Subcutaneous abdominal adipose tissue (tissue), 5 donors: ENCODE data around the gene RPS6KA1.
A peak's percentile ranks its signal among the peaks of the same experiment; 100 is the strongest.
"Not testable (repeated sequence)": the region's sequence is repeated elsewhere in the genome, so short reads cannot be mapped to it uniquely, and the experiment has no call there.

Source experiments
- H3K27ac ChIP-seq: one replicate; pipeline ENCODE4 v1.7.0; 2013; ENCODE audit warnings: low read depth, mild to moderate bottlenecking, inconsistent platforms, low read length, moderate library complexity
- H3K27me3 ChIP-seq, 5 donors: one replicate each; pipeline ENCODE4 v1.7.0; 2013; ENCODE audit warnings: low read length in 5 of 5, inconsistent platforms in 1 of 5; ENCODE audit not compliant: control insufficient read depth in 5 of 5, insufficient read depth in 4 of 5
- H3K36me3 ChIP-seq, 5 donors: one replicate each; pipeline ENCODE4 v1.7.0; 2013; ENCODE audit warnings: low read length in 5 of 5; ENCODE audit not compliant: control insufficient read depth in 5 of 5, insufficient read depth in 5 of 5
- H3K4me1 ChIP-seq, 5 donors: one replicate each; pipeline ENCODE4 v1.7.0; 2013; ENCODE audit warnings: low read length in 5 of 5, mild to moderate bottlenecking in 3 of 5, moderate library complexity in 1 of 5; ENCODE audit not compliant: control insufficient read depth in 5 of 5, insufficient read depth in 5 of 5
- H3K4me3 ChIP-seq, 5 donors: one replicate each; pipeline ENCODE4 v1.7.0; 2013; ENCODE audit warnings: low read length in 5 of 5, low read depth in 1 of 5
- H3K9ac ChIP-seq, 5 donors: one replicate each; pipeline ENCODE4 v1.7.0; 2013; ENCODE audit warnings: low read length in 5 of 5, mild to moderate bottlenecking in 4 of 5, moderate library complexity in 3 of 5
- H3K9me3 ChIP-seq, 5 donors: one replicate each; pipeline ENCODE4 v1.7.0; 2013; ENCODE audit warnings: low read length in 5 of 5; ENCODE audit not compliant: control insufficient read depth in 5 of 5
- donor health status: healthy.
- donor health status: healthy.
- donor health status: healthy.
- donor health status: healthy.
- donor health status: healthy.

The RPS6KA1 gene

DNA sequence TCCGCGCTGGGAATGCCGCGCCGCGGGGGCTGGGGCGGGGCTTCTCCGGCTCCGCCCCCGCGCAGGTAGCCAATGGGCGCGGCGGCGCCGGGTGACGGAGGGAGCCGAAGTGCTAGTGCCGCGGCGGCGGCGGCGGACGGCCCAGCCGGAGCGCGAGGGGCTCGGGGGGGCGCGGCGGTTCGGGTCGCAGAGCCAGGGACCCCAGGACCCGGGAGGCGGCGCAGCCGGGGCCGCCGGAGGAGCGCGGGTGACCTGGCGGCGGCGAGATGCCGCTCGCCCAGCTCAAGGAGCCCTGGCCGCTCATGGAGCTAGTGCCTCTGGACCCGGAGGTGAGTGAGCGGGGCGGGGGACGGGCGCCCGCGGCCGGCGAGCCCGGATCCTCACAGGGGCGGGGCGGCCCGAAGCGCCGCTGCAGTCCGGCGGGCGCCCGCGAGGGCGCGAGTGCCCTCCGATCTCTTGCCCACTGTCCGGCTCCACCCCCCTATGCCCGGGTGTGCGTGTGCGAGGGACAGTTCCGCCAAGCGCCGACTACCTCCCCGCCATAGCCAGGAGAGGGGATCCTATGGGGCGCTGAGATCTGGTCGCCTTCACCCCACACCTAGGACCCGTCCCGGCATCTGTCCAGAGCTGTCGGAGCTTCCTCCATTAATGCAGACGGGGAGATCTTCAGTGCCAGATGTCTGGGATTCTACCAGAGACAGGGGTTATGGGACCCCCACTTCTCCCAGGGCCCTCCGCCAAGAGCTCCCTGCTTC, at the start of gene RPS6KA1:
Gene RPS6KA1 (plus strand): TSS at position 107 of the 755 bp plus-strand sequence. CDS start 160 bp downstream, at position 267.
- H3K9ac ChIP-seq: peak within 1 kb of the TSS in 4 of 5 donors; percentile 66 to 79 (median 70)
- peaks cover 0 to 12% (median 6%) of the 10 kb centered on the region in 5 donors for H3K27me3 ChIP-seq
- no peak within 1 kb of the TSS for H3K27ac ChIP-seq
- peak within 1 kb of the TSS; percentile 60 to 70 (median 66) for H3K4me3 ChIP-seq
- H3K36me3 ChIP-seq: no peaks in the 10 kb centered on the region
- no peaks in the 10 kb centered on the region for H3K9me3 ChIP-seq
- peaks cover 0 to 22% (median 13%) of the 10 kb centered on the region in 5 donors for H3K4me1 ChIP-seq

GRCh38 chr1:26482921-26483320, 46.6 kb upstream of the RPS6KA1 start:
- no peak overlapping the region for H3K4me3 ChIP-seq
- peaks cover 0 to 11% (median 8%) of the 10 kb centered on the region in 5 donors for H3K4me1 ChIP-seq
- no peak overlapping the region for H3K9ac ChIP-seq
- H3K27ac ChIP-seq: no peak overlapping the region
- H3K9me3 ChIP-seq: no peaks in the 10 kb centered on the region
- peaks cover 0 to 8% (median under 1%) of the 10 kb centered on the region in 5 donors for H3K36me3 ChIP-seq
- H3K27me3 ChIP-seq: no peaks in the 10 kb centered on the region

GRCh38 chr1:26483980-26484379, 45.6 kb upstream of the RPS6KA1 start:
- peaks cover 0 to 6% (median 0%) of the 10 kb centered on the region in 5 donors for H3K36me3 ChIP-seq
- peaks cover 0 to 11% (median 8%) of the 10 kb centered on the region in 5 donors for H3K4me1 ChIP-seq
- H3K27me3 ChIP-seq: no peaks in the 10 kb centered on the region
- no peak overlapping the region for H3K9ac ChIP-seq
- H3K4me3 ChIP-seq: no peak overlapping the region
- no peaks in the 10 kb centered on the region for H3K9me3 ChIP-seq
- H3K27ac ChIP-seq: no peak overlapping the region

DNA sequence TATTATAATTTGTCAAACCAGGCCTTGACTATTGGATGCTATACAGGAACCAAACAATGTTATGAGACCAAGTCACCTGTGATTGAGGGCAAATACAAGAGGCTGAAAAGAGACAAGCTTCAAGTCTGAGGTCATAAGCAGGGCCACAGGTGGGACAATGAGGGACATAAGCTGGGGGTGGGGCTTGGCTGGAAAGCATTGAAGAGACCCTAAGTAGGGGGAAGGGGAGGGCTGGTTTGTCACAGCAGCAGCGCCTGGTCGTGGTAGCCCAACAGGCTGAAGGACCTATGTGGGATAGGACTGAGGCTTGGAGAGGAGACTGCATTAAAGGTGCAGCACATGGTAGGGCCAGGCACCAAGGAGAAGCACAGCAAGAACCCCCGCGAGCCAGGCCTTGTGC, 39.4 kb upstream of the RPS6KA1 start:
- H3K36me3 ChIP-seq: no peaks in the 10 kb centered on the region
- H3K4me3 ChIP-seq: no peak overlapping the region
- H3K4me1 ChIP-seq: peaks cover 0 to 11% (median 8%) of the 10 kb centered on the region in 5 donors
- H3K27me3 ChIP-seq: peaks cover 0 to 4% (median 0%) of the 10 kb centered on the region in 5 donors
- no peak overlapping the region for H3K27ac ChIP-seq
- no peak overlapping the region for H3K9ac ChIP-seq
- no peaks in the 10 kb centered on the region for H3K9me3 ChIP-seq

GRCh38 chr1:26493267-26493666, 36.3 kb upstream of the RPS6KA1 start:
- H3K36me3 ChIP-seq: no peaks in the 10 kb centered on the region
- H3K27ac ChIP-seq: no peak overlapping the region
- H3K9me3 ChIP-seq: no peaks in the 10 kb centered on the region
- no peaks in the 10 kb centered on the region for H3K4me1 ChIP-seq
- H3K27me3 ChIP-seq: peaks cover 0 to 4% (median 0%) of the 10 kb centered on the region in 5 donors
- no peak overlapping the region for H3K9ac ChIP-seq
- H3K4me3 ChIP-seq: no peak overlapping the region

GRCh38 chr1:26493938-26494337, 35.6 kb upstream of the RPS6KA1 start:
- no peak overlapping the region for H3K4me3 ChIP-seq
- peaks cover 0 to 4% (median 0%) of the 10 kb centered on the region in 5 donors for H3K27me3 ChIP-seq
- H3K27ac ChIP-seq: no peak overlapping the region
- no peak overlapping the region for H3K9ac ChIP-seq
- no peaks in the 10 kb centered on the region for H3K9me3 ChIP-seq
- H3K36me3 ChIP-seq: no peaks in the 10 kb centered on the region
- no peaks in the 10 kb centered on the region for H3K4me1 ChIP-seq

- Histone ChIP-seq H3K27ac (no peak overlapping the region), H3K4me3 (no peak overlapping the region), H3K9ac (no peak overlapping the region), H3K36me3 (no peaks in the 10 kb centered on the region), H3K27me3 (peaks cover 0 to under 1% (median 0%) of the 10 kb centered on the region in 5 donors), H3K9me3 (no peaks in the 10 kb centered on the region), H3K4me1 (peaks cover 0 to 21% (median 15%) of the 10 kb centered on the region in 5 donors)
Measured at GRCh38 chr1:26496861-26497260, 32.7 kb upstream of the RPS6KA1 start.

- H3K4me3 ChIP-seq: no peak overlapping the region
- H3K36me3 ChIP-seq: no peaks in the 10 kb centered on the region
- H3K9me3 ChIP-seq: no peaks in the 10 kb centered on the region
- no peaks in the 10 kb centered on the region for H3K27me3 ChIP-seq
- H3K27ac ChIP-seq: no peak overlapping the region
- H3K9ac ChIP-seq: no peak overlapping the region
- peaks cover 0 to 22% (median 15%) of the 10 kb centered on the region in 5 donors for H3K4me1 ChIP-seq
Measured at GRCh38 chr1:26498894-26499293, 30.7 kb upstream of the RPS6KA1 start.

GRCh38 chr1:26500488-26501175, 28.9 kb upstream of the RPS6KA1 start:
- peaks cover 0 to 22% (median 15%) of the 10 kb centered on the region in 5 donors for H3K4me1 ChIP-seq
- H3K9me3 ChIP-seq: no peaks in the 10 kb centered on the region
- no peaks in the 10 kb centered on the region for H3K27me3 ChIP-seq
- H3K9ac ChIP-seq: peak overlapping the region in 4 of 5 donors; percentile 73 to 86 (median 80)
- no peaks in the 10 kb centered on the region for H3K36me3 ChIP-seq
- peak overlapping the region; percentile 69 for H3K27ac ChIP-seq
- H3K4me3 ChIP-seq: peak overlapping the region; percentile 73 to 85 (median 80)

DNA sequence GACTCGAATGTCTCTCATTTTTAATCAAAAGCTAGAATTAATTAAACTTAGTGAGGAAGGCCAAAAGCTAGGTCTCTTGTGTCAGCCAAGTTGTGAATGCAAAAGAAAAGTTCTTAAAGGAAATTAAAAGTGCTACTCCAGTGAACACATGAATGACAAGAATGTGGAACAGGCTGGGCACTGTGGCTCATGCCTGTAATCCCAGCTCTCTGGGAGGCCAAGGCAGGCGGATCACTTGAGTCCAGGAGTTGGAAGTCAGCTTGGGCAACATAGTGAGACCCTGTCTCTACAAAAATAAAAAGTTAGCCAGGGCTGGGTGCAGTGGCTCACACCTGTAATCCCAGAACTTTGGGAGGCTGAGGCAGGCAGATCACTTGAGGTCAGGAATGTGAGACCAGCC, 18.9 kb upstream of the RPS6KA1 start:
- not testable (repeated sequence) for H3K4me3 ChIP-seq, H3K36me3 ChIP-seq, H3K27ac ChIP-seq, H3K9me3 ChIP-seq, H3K4me1 ChIP-seq, H3K27me3 ChIP-seq, H3K9ac ChIP-seq
